Hepatocyte (in vitro differentiated cells): ENCODE data around the gene CBX3. TPM values are rescaled to one million over a fixed set of nuclear protein-coding genes. Genes with fewer than 3 reads are reported as not detected.

Experiments used
- DNase-seq: peaks from one replicate; pipeline ENCODE4 v3.0.0-alpha.2; 2016; ENCODE audit warnings: low spot score
- H2AFZ ChIP-seq: fragments of 200-600 bp; sonication (generic); 2 replicates; pipeline ENCODE4 v1.6.0; 2016; ENCODE audit warnings: antibody characterized with exemption, mild to moderate bottlenecking
- H3K27ac ChIP-seq: fragments of 200-600 bp; sonication (generic); 2 replicates; pipeline ENCODE4 v1.5.1; 2016; ENCODE audit warnings: mild to moderate bottlenecking
- H3K27me3 ChIP-seq: fragments of 200-600 bp; sonication (generic); 2 replicates; pipeline ENCODE4 v1.6.1; 2016
- H3K36me3 ChIP-seq: fragments of 200-600 bp; sonication (generic); replicated peaks from 2 replicates; pipeline ENCODE4 v1.5.1; 2016; ENCODE audit warnings: low read depth; ENCODE audit not compliant: insufficient read depth
- H3K4me1 ChIP-seq: fragments of 200-600 bp; sonication (generic); 2 replicates; pipeline ENCODE4 v1.5.1; 2016; ENCODE audit warnings: mild to moderate bottlenecking, moderate library complexity; ENCODE audit not compliant: insufficient read depth
- H3K4me2 ChIP-seq: fragments of 200-600 bp; sonication (generic); 2 replicates; pipeline ENCODE4 v1.6.0; 2016
- H3K4me3 ChIP-seq: fragments of 200-600 bp; sonication (generic); 2 replicates; pipeline ENCODE4 v1.5.1; 2016; ENCODE audit warnings: mild to moderate bottlenecking
- H3K79me2 ChIP-seq: fragments of 200-600 bp; sonication (generic); 2 replicates; pipeline ENCODE4 v1.6.0; 2017; ENCODE audit warnings: mild to moderate bottlenecking
- H3K9me2 ChIP-seq: fragments of 200-600 bp; sonication (generic); replicated peaks from 2 replicates; pipeline ENCODE4 v1.6.0; 2017; ENCODE audit warnings: mild to moderate bottlenecking; ENCODE audit not compliant: insufficient read depth
- H3K9me3 ChIP-seq: fragments of 200-600 bp; sonication (generic); 2 replicates; pipeline ENCODE4 v1.5.1; 2016; ENCODE audit warnings: low read depth, mild to moderate bottlenecking
- H4K20me1 ChIP-seq: fragments of 200-600 bp; sonication (generic); 2 replicates; pipeline ENCODE4 v1.6.0; 2016; ENCODE audit warnings: mild to moderate bottlenecking; ENCODE audit not compliant: insufficient read depth, poor library complexity, severe bottlenecking
- CTCF ChIP-seq: fragments of 200-600 bp; sonication (generic); IDR thresholded peaks from 2 replicates; pipeline ENCODE4 v1.5.1; 2016; ENCODE audit warnings: antibody characterized with exemption, mild to moderate bottlenecking; ENCODE audit not compliant: poor library complexity
- EZH2 ChIP-seq: fragments of 200-600 bp; sonication (generic); IDR thresholded peaks from 2 replicates; pipeline ENCODE4 v1.6.1; 2016; ENCODE audit warnings: antibody characterized with exemption, mild to moderate bottlenecking, borderline replicate concordance
- EZH2phosphoT487 ChIP-seq: fragments of 200-600 bp; sonication (generic); IDR thresholded peaks from one replicate; pipeline ENCODE4 v1.6.1; 2018; ENCODE audit warnings: antibody characterized with exemption, mild to moderate bottlenecking, low read depth, moderate library complexity; ENCODE audit not compliant: unreplicated experiment, severe bottlenecking
- WGBS: methylation state at CpG from one replicate; pipeline ENCODE4 v1.1.6; 2016; ENCODE audit warnings: low lambda C conversion rate; ENCODE audit errors: missing lambda C conversion rate; 5-methylcytosine and 5-hydroxymethylcytosine counted together
- polyA plus RNA-seq: library from polyadenylated mRNA; unstranded; fragments of >200 nt; fragmentation: Nextera tagmentation; extraction: Ambion mirVana; gene quantifications from 2 replicates; pipeline ENCODE4 v1.2.1, GENCODE V29; 2016
- total RNA-seq: library from RNA; depleted of rRNA; stranded (reverse); fragments of >200 nt; gene quantifications from 2 replicates; pipeline ENCODE4 v1.2.3, GENCODE V29; 2014

The CBX3 gene
- total and polyA plus RNA-seq, 2 experiments from 2014 or later = 120 to 165 TPM

DNA sequence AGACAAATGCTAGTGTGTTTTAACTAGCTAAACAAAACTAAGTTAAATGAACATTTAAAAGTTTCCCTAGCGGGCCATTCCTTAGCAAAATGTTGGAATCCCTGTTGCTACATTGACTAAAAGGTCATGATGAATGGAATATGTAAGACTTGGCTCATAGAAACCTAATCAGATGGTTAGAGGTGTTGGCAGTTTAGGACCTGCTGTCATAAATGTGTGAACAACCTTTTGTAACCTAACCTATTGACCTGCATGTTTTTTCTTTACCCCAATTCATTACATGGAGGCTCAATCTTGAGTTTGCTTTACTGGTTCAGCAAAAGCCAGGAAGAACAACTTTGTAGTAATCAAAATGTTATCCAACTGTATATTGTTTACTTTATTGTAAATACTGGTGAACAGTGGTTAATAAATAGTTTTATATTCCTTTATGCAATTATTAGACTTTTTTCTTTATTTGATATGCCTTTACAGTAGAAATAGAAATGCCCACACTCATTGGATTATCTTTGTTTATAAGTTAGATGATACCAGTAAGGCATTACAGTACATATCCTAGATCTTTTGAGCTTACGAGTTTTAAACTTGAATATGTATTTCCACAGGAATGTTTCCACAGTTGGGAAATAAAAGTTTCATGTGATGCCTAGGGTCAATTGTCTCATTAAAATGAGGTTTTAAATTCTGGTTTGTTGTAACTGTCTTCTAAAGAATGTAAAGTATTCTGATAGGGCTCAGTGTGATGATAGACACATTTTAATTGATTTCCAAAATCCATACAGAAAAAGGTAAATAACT, 11.6 kb downstream of the CBX3 start:
- no peaks in the 10 kb centered on the region for H3K27me3 ChIP-seq
- 93% methylated on average over 2 of the region's 2 CpGs for WGBS
- no peak for DNase-seq
- no peaks in the 10 kb centered on the region for H3K4me1 ChIP-seq
- no peak overlapping the region for H3K27ac ChIP-seq
- H3K9me2 ChIP-seq = no peaks in the 10 kb centered on the region
- peaks cover 8% of the 10 kb centered on the region for H3K79me2 ChIP-seq
- H3K4me2 ChIP-seq = no peak overlapping the region
- no peaks in the 10 kb centered on the region for H3K9me3 ChIP-seq
- TF ChIP-seq EZH2 = no peak
- no peak for TF ChIP-seq EZH2phosphoT487
- no peak for TF ChIP-seq CTCF
- no peak overlapping the region for H3K4me3 ChIP-seq
- H3K36me3 ChIP-seq = peaks cover 3% of the 10 kb centered on the region
- H2AFZ ChIP-seq = no peak overlapping the region
- H4K20me1 ChIP-seq = peaks cover 2% of the 10 kb centered on the region

DNA sequence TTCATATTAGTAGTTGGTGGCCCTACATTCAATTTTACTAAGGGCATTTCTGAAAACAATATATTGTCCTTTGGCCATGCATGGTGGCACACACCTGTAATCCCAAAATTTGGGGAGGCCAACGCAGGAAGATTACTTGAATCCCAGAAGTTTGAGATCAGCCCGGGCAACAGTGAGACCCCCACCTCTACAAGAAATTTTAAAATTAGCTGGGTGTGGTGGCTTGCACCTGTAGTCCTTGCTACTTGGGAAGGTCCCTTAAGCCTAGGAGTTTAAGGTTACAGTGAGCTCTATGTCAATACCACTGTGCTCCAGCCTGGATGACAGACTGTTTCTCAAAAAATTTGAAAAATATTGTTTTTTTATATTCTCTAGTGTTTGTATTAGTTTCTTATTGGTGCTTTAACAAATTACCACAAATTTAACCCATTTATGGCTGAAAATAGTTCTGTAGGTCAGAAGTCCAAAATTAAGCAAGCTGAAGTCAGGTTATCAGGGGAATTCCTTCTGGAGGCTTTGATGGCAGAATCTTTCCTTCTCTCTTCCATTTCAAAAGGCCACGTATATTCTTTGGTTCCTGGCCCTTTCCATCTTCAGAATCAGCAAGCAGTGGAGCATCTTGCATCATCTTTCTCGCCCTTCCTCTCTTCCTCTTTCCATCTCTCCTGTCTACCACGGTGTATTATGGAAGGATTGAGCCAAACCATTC, 12.4 kb downstream of the CBX3 start:
- TF ChIP-seq EZH2 (no peak), CTCF (no peak), EZH2phosphoT487 (no peak)

DNA sequence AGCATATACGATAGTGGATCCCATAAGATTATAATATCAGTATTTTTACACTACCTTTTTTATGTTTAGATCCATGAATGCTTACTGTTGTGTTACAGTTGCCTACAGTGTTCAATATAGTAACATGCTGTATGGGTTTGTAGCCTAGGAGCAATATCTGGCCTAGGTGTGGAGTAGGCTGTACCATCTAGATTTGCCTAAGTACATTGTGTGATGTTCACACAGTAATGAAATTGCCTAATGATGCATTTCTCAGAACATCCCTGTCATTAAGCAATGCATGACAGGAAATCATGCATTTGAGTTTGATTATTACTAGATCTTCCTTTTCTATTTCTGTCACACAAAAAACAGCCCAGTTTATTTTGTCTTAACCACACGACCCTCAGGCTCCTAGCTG, 14.5 kb downstream of the CBX3 start:
- H2AFZ ChIP-seq = no peak overlapping the region
- WGBS = 76% methylated on average over 2 of the region's 2 CpGs
- H4K20me1 ChIP-seq = no peaks in the 10 kb centered on the region
- no peaks in the 10 kb centered on the region for H3K79me2 ChIP-seq
- no peaks in the 10 kb centered on the region for H3K9me2 ChIP-seq
- H3K27me3 ChIP-seq = no peaks in the 10 kb centered on the region
- H3K4me2 ChIP-seq = no peak overlapping the region
- H3K36me3 ChIP-seq = no peaks in the 10 kb centered on the region
- H3K27ac ChIP-seq = no peak overlapping the region
- H3K9me3 ChIP-seq = no peaks in the 10 kb centered on the region
- DNase-seq = no peak
- H3K4me3 ChIP-seq = no peak overlapping the region
- TF ChIP-seq CTCF = no peak
- no peaks in the 10 kb centered on the region for H3K4me1 ChIP-seq

More for the DNA sequence above, 12.4 kb downstream of the CBX3 start:
- Histone ChIP-seq H3K9me3 (no peaks in the 10 kb centered on the region), H3K27ac (no peak overlapping the region), H3K9me2 (no peaks in the 10 kb centered on the region), H3K27me3 (no peaks in the 10 kb centered on the region), H3K4me3 (no peak overlapping the region), H3K36me3 (peaks cover 3% of the 10 kb centered on the region), H3K4me1 (no peaks in the 10 kb centered on the region), H2AFZ (no peak overlapping the region), H3K4me2 (no peak overlapping the region), H3K79me2 (peaks cover 4% of the 10 kb centered on the region), H4K20me1 (peaks cover 1% of the 10 kb centered on the region)
- 83% methylated on average over 5 of the region's 5 CpGs for WGBS
- no peak for DNase-seq
